ENCODE measurements around the gene SMTN. TPM values are rescaled to one million over a fixed set of nuclear protein-coding genes. Genes with fewer than 3 reads are reported as not detected.
A peak's percentile ranks its signal among the peaks of the same experiment; 100 is the strongest.

The SMTN gene
- total RNA-seq, 2 experiments from 2014 or later = 2.9 TPM

DNA sequence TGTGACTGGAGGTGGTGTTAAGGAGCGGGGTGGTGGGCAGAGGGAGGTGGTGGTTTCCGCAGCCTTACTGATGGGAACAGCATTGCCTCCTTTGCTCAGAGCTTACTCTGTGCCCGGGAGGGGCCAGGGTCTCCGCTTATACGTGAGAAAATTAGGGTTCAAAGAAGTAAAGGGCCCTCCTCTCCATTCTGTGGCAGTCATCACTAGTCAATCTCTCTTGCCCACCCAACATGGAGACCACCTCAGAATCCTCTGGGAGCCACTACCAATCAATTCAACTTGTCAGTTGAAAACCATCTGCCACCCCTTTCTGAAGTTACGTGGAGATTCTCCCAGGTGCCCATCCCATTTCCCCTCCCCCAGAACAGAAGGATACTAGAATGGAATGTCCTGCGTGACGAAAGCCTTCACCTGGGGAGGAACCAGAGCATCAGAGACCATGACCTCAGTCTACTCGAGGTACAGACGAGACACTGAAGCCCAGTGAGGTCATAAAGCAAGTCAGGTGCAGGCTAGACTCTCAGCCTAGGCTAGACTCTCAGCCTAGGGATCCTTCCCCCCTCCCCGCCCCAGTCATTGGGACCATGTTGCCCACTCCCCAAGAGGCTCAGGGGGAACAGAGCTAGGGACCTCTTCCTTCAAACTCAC lies 24.3 kb downstream of the SMTN start:
- no peaks in the 10 kb centered on the region for H3K27me3 Mint-ChIP-seq
- peaks cover 17% of the 10 kb centered on the region for H3K36me3 Mint-ChIP-seq (ENCODE audit: low read depth)
- ChIA-PET CTCF (interaction anchor here (3.4 kb wide), 1 partner anchor 20 kb away, joined by 21 read pairs; no protein-coding TSS in a partner anchor), POLR2A (interaction anchor here (1.2 kb wide), 1 partner anchor 136 kb away, joined by 5 read pairs; the partner anchor contains the start of gene TUG1)
- H3K4me1 Mint-ChIP-seq (ENCODE audit: low read depth) = peaks cover 24% of the 10 kb centered on the region
- DNase-seq (no peak), ATAC-seq (ENCODE audit: poor library complexity) (no peak)
- H3K27ac Mint-ChIP-seq = peak overlapping the region; percentile 87
- H3K4me3 ChIP-seq (ENCODE audit: low read length) = no peak overlapping the region
- H3K4me3 Mint-ChIP-seq = peak overlapping the region; percentile 48
- no peaks in the 10 kb centered on the region for H3K9me3 Mint-ChIP-seq
- peaks cover 31% of the 10 kb centered on the region for H3K4me1 ChIP-seq (ENCODE audit: insufficient read depth, low read length)
- H3K27me3 ChIP-seq (ENCODE audit: control insufficient read depth in 1 of 2, insufficient read depth in 2 of 2, low read length in 2 of 2) = no peaks in the 10 kb centered on the region
- H3K9me3 ChIP-seq (ENCODE audit: control insufficient read depth in 1 of 2, insufficient read depth in 1 of 2, low read length in 2 of 2) = no peaks in the 10 kb centered on the region
- intact Hi-C loops (cut with DNase I, micrococcal nuclease) = loop anchor here in 1 of 2 experiments (5.0 kb wide), 3 partner anchors 107 to 242 kb away; partner anchors contain the start of genes LIMK2 and PATZ1
- no peak overlapping the region for H3K27ac ChIP-seq (ENCODE audit: low read depth in 1 of 2, low read length in 2 of 2)
- H3K36me3 ChIP-seq (ENCODE audit: insufficient read depth, low read length) = no peaks in the 10 kb centered on the region
- TF ChIP-seq, protein P1, sequence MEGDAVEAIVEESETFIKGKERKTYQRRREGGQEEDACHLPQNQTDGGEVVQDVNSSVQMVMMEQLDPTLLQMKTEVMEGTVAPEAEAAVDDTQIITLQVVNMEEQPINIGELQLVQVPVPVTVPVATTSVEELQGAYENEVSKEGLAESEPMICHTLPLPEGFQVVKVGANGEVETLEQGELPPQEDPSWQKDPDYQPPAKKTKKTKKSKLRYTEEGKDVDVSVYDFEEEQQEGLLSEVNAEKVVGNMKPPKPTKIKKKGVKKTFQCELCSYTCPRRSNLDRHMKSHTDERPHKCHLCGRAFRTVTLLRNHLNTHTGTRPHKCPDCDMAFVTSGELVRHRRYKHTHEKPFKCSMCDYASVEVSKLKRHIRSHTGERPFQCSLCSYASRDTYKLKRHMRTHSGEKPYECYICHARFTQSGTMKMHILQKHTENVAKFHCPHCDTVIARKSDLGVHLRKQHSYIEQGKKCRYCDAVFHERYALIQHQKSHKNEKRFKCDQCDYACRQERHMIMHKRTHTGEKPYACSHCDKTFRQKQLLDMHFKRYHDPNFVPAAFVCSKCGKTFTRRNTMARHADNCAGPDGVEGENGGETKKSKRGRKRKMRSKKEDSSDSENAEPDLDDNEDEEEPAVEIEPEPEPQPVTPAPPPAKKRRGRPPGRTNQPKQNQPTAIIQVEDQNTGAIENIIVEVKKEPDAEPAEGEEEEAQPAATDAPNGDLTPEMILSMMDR (IDR thresholded peaks at IDR 0.05) = no peak

DNA sequence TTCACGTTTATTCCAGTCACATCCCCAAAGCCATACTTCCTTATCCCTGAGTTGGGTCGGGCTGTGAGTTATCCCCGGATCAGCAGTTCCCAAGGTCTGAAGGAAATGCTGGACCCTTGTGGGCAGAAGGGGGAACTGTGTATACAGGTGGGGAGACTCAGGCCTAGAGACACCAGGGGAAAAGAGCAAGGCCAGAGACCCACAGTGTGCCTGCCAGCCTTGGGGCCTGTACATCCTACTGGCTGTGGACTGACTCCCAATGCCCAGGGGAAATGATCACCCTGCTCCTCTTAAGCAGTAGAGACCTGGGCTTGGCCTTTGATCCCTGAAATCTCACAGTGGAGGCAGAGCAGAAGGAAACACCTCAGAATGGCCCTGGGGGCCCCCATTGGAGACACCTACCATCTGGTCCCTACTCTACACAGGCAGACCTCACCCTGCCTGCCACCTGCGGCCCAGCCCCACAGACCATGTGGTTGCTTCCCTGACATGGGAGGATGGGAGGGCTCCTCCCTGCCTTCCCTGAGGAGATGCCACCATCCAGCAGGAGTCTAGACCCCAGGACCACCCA lies 25.0 kb downstream of the SMTN start:
- H3K4me1 Mint-ChIP-seq (ENCODE audit: low read depth) = peaks cover 24% of the 10 kb centered on the region
- no peaks in the 10 kb centered on the region for H3K9me3 Mint-ChIP-seq
- TF ChIP-seq, protein P1 (IDR thresholded peaks at IDR 0.05) = no peak
- DNase-seq (no peak), ATAC-seq (ENCODE audit: poor library complexity) (no peak)
- Histone ChIP-seq H3K4me1 (ENCODE audit: insufficient read depth, low read length) (peaks cover 31% of the 10 kb centered on the region), H3K9me3 (ENCODE audit: control insufficient read depth in 1 of 2, insufficient read depth in 1 of 2, low read length in 2 of 2) (no peaks in the 10 kb centered on the region), H3K27ac (ENCODE audit: low read depth in 1 of 2, low read length in 2 of 2) (no peak overlapping the region), H3K27me3 (ENCODE audit: control insufficient read depth in 1 of 2, insufficient read depth in 2 of 2, low read length in 2 of 2) (no peaks in the 10 kb centered on the region), H3K36me3 (ENCODE audit: insufficient read depth, low read length) (no peaks in the 10 kb centered on the region), H3K4me3 (ENCODE audit: low read length) (no peak overlapping the region)
- intact Hi-C loops (cut with DNase I, micrococcal nuclease) = loop anchor here in 1 of 2 experiments (2.0 to 5.0 kb wide), 4 partner anchors 53 to 241 kb away; partner anchors contain the start of genes LIMK2 and PATZ1
- peaks cover 17% of the 10 kb centered on the region for H3K36me3 Mint-ChIP-seq (ENCODE audit: low read depth)
- CTCF ChIA-PET = interaction anchor here (3.4 kb wide), 1 partner anchor 21 kb away, joined by 21 read pairs; no protein-coding TSS in a partner anchor
- POLR2A ChIA-PET = interaction anchor here (2.0 to 3.7 kb wide), 3 partner anchors 54 to 241 kb away, joined by 11 to 19 read pairs (median 12); partner anchors contain the start of genes PATZ1, PIK3IP1 and RNF185
- H3K27ac Mint-ChIP-seq = peak overlapping the region; percentile 87
- H3K4me3 Mint-ChIP-seq = peak overlapping the region; percentile 97
- H3K27me3 Mint-ChIP-seq = no peaks in the 10 kb centered on the region

DNA sequence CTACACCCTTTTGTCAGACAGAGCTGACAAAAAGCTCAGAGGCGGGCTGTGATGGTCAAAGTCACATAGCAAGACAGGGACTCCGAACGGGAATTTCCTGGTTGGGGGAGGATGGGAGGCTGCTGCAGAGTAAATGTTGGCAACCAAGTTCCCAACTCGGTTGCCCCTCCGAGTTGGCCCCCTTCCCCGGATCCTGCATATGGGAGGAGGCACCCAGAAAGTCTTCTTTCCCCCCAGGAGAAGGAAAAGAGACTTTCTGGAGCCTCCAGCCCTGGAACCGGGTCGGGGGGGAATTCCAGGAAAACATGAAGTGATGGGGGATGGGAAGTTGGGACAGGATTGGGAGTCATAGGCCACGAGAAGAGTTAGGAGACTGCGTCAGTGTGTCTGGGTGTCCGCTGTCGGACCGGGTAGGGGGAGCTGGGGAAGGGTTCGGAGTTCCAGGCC lies 25.6 kb downstream of the SMTN start:
- peaks cover 24% of the 10 kb centered on the region for H3K4me1 Mint-ChIP-seq (ENCODE audit: low read depth)
- TF ChIP-seq, protein P1 (IDR thresholded peaks at IDR 0.05) = no peak
- peaks cover 17% of the 10 kb centered on the region for H3K36me3 Mint-ChIP-seq (ENCODE audit: low read depth)
- ATAC-seq (ENCODE audit: poor library complexity) = no peak
- ChIA-PET CTCF (interaction anchor here (0.9 to 3.4 kb wide), 6 partner anchors 22 to 472 kb away, joined by 4 to 21 read pairs (median 9); partner anchors contain the start of genes LIMK2, RNF185, SLC35E4 and SMTN), POLR2A (interaction anchor here (0.8 to 3.7 kb wide), 15 partner anchors 8 to 240 kb away, joined by 3 to 23 read pairs (median 5); partner anchors contain the start of genes LIMK2, MORC2, PATZ1 and PIK3IP1)
- H3K9me3 Mint-ChIP-seq = no peaks in the 10 kb centered on the region
- DNase-seq = no peak
- peak overlapping the region; percentile 97 for H3K4me3 Mint-ChIP-seq
- peaks cover 31% of the 10 kb centered on the region for H3K4me1 ChIP-seq (ENCODE audit: insufficient read depth, low read length)
- no peaks in the 10 kb centered on the region for H3K27me3 ChIP-seq (ENCODE audit: control insufficient read depth in 1 of 2, insufficient read depth in 2 of 2, low read length in 2 of 2)
- no peaks in the 10 kb centered on the region for H3K36me3 ChIP-seq (ENCODE audit: insufficient read depth, low read length)
- peak overlapping the region in 1 of 2 donors; percentile 51 for H3K27ac ChIP-seq (ENCODE audit: low read depth in 1 of 2, low read length in 2 of 2)
- no peaks in the 10 kb centered on the region for H3K9me3 ChIP-seq (ENCODE audit: control insufficient read depth in 1 of 2, insufficient read depth in 1 of 2, low read length in 2 of 2)
- peak overlapping the region; percentile 87 for H3K27ac Mint-ChIP-seq
- H3K4me3 ChIP-seq (ENCODE audit: low read length) = peak overlapping the region; percentile 75
- H3K27me3 Mint-ChIP-seq = no peaks in the 10 kb centered on the region
- intact Hi-C loops (cut with DNase I, micrococcal nuclease) = loop anchor here in 1 of 2 experiments (1.0 to 5.0 kb wide), 6 partner anchors 22 to 439 kb away; partner anchors contain the start of genes DUSP18, LIMK2 and PATZ1
